Fibroblast of skin of abdomen (primary cell): ENCODE results near the gene TNFAIP1.

Experiments
- DNase-seq: peaks from one replicate; pipeline ENCODE4 v3.0.0-alpha.2; 2013

The TNFAIP1 gene

GRCh38 chr17:28371245-28372202, 36.0 kb downstream of the TNFAIP1 start, which contains the start of gene SARM1:
Gene SARM1 (plus strand): TSS chr17:28371694. CDS start chr17:28372033, 339 bp downstream.
- DNase-seq, result peak; percentile 93

DNA sequence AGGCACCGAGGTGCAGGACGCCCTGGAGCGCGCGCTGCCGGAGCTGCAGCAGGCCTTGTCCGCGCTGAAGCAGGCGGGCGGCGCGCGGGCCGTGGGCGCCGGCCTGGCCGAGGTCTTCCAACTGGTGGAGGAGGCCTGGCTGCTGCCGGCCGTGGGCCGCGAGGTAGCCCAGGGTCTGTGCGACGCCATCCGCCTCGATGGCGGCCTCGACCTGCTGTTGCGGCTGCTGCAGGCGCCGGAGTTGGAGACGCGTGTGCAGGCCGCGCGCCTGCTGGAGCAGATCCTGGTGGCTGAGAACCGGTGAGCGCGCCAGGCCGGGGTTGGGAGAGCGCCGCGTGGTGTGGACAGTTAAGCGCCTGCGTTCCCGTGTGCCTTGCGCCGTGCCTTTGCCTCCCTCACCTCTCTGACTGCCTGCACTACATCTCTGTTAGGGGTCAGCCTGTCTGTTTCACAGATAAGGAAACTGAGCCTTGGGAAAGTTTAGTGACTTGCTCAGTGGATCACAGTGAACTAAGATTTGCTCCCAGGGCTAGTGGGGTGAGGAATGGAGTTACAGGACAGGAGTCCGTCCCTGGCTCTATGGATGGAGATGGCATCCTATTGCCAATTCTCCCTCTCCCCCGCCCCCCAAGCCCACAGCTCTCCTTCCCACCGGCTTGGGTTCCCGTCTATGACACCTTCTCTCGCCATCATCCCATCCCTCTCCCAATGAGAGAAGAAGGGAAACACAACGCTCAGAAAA, 36.8 kb downstream of the TNFAIP1 start:
- DNase-seq, result peak; percentile 24

DNA sequence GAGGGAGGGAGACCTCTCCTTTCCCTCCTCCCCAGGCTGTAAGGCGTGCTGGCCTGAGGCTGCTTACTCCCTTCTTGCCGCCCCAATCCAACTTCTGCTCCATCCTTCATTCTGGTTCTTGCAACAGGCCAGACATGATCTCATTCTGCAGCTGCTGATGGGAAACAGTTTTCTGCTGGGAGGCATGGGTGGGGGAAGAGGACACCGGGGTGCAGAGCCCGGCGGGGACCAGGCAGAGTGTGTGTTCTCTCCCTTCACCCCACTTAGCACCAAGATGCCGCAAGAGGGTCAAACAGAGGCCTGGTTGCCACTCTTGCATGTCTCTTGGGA, 37.3 kb downstream of the TNFAIP1 start:
- no peak for DNase-seq

- DNase-seq, result peak; percentile 17
Observed at GRCh38 chr17:28379814-28380801, 44.5 kb downstream of the TNFAIP1 start.

- no peak for DNase-seq
Observed at GRCh38 chr17:28381141-28381825, 45.7 kb downstream of the TNFAIP1 start.

DNA sequence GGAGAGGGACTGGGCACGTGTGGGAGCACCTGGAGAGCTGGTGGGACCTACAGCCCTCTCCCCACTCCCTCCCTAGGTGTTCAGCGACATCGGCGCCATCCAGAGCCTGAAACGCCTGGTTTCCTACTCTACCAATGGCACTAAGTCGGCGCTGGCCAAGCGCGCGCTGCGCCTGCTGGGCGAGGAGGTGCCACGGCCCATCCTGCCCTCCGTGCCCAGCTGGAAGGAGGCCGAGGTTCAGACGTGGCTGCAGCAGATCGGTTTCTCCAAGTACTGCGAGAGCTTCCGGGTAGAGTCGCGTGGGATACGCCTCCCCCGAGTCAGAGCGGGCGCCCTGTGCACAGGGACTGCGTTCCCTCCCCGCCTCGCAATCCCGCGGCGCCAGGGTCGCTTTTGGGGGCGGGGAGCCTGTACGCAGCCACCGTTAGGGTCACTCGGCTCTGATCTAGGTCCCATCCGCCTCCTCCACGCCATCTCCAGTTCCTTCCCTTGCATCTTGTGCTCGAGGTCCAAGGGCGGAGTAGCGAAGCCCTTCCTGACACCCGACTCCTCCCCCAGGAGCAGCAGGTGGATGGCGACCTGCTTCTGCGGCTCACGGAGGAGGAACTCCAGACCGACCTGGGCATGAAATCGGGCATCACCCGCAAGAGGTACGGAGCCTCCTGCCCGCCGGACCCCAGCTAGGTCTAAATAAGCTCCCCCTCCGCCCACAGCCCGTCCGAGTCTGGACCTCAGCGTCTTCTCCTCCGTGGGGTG, 48.9 kb downstream of the TNFAIP1 start:
- DNase-seq, result no peak

DNA sequence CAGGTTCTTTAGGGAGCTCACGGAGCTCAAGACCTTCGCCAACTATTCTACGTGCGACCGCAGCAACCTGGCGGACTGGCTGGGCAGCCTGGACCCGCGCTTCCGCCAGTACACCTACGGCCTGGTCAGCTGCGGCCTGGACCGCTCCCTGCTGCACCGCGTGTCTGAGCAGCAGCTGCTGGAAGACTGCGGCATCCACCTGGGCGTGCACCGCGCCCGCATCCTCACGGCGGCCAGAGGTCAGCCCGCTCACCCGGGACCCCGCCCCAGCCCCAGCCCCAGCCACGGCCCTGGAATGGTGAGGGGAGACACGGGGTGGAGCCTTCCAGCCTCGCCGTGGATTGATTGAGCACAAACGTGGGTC, 49.5 kb downstream of the TNFAIP1 start:
- DNase-seq, result no peak

GRCh38 chr17:28385406-28385805, 49.8 kb downstream of the TNFAIP1 start:
- no peak for DNase-seq

- DNase-seq, result no peak
Observed at GRCh38 chr17:28386391-28386790, 50.8 kb downstream of the TNFAIP1 start.

GRCh38 chr17:28388106-28388505, 52.5 kb downstream of the TNFAIP1 start:
- no peak for DNase-seq

- no peak for DNase-seq
Observed at GRCh38 chr17:28390141-28390540, 54.6 kb downstream of the TNFAIP1 start.

DNA sequence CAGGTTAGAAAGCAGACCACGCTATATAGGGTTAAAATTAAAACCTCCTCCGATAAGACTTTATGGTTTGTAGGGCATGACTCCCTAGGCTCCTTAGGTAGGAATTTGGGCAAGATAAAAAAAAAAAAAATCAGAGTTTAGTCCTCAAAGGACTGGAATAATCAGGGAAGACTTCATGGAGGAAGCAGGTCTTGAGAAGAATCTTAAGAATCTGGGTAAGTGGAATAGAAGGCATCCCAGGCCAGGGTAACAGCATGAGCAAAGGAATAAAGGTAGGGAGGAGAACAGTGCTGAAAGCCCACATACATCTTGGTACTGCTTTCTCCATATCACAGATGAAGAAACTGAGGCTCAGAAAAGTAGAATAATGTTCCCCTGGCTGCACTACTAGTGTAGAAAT, 55.0 kb downstream of the TNFAIP1 start:
- no peak for DNase-seq

GRCh38 chr17:28390984-28391383, 55.4 kb downstream of the TNFAIP1 start:
- DNase-seq, result no peak

DNA sequence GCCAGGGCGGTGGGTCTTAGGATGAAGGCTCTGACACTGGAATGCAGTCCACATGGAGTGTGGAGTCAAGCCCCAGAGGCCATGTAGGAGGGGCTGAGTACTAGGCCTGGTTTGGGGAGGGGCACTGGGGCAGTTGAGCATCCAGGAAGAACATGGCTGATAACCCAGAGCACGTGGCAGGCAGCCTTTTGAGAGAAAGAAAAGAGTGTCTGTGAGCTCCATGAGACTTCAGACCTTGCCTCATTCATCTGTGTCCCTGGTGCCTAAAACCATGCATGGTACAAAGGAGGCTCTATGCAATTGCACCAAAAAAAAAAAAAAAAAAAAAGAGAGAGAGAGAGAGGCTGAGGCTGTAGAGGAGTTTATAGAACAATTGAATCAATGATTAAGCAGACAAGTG, 55.8 kb downstream of the TNFAIP1 start:
- DNase-seq, result no peak

GRCh38 chr17:28392491-28392890, 56.9 kb downstream of the TNFAIP1 start:
- no peak for DNase-seq

DNA sequence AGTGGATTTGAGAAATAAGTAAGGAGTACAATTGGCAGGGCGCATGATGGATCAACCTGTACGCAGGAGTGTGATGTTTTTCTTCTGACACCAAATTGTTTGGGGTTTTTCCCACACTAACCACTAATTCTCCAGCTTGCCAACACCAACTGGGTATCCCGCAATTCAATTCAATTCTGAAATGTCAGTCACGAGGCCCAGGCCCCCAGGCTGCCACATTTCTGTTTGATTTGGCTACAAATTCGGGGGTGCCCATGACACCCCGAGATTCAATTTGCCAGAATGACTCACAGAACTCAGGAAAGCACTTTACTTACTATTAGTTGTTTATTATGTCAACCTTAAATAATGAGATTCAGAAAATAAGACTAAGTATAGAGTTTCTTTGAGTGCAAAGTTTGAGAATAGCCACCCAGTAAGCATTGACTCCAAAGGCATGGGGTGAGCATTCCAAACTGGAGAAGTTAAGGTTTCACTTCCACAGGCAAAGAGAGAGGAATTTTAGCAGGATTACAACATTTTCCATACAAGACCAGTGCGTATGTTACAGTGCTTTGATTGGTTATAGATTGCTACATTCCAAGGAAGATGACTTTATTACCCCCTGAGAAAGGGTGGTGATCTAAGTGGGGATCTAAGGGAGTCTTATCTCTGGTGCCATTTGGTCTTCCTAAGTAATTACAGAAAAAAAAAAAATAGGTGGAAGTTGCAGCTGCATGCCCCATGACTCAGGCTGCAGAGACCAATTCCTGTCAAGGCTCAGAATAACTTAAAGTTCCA, 59.0 kb downstream of the TNFAIP1 start:
- DNase-seq, result peak; percentile 15

- DNase-seq, result no peak
Observed at GRCh38 chr17:28395426-28395825, 59.9 kb downstream of the TNFAIP1 start.

- DNase-seq, result no peak
Observed at GRCh38 chr17:28395968-28396367, 60.4 kb downstream of the TNFAIP1 start.
